ENCODE measurements around the gene KANK2. TPM values are rescaled to one million over a fixed set of nuclear protein-coding genes. Genes with fewer than 3 reads are reported as not detected.
"Not testable (repeated sequence)": the region's sequence is repeated elsewhere in the genome, so short reads cannot be mapped to it uniquely, and the experiment has no call there.

The KANK2 gene
- total RNA-seq, 4 donors from 2014 or later, result 326 to 762 (median 535) TPM

- TF ChIP-seq CTCF (IDR thresholded peaks at IDR 0.05) (no peak), POLR2A (IDR thresholded peaks at IDR 0.05) (peak in 1 of 2 donors; percentile 54)
- Histone ChIP-seq H3K4me1 (peaks cover 18 to 20% of the 10 kb centered on the region in 2 donors), H3K27me3 (no peaks in the 10 kb centered on the region), H3K9me3 (no peaks in the 10 kb centered on the region), H3K36me3 (no peaks in the 10 kb centered on the region), H3K4me3 (peak overlapping the region; percentile 1 to 4), H3K27ac (peak overlapping the region; percentile 98 to 99)
- peak; percentile 68 to 78 for DNase-seq
- intact Hi-C loops (cut with DNase I; ENCODE audit: low total_unique reads), result no loop called here
Observed at GRCh38 chr19:11191273-11191755, 6.0 kb downstream of the KANK2 start.

DNA sequence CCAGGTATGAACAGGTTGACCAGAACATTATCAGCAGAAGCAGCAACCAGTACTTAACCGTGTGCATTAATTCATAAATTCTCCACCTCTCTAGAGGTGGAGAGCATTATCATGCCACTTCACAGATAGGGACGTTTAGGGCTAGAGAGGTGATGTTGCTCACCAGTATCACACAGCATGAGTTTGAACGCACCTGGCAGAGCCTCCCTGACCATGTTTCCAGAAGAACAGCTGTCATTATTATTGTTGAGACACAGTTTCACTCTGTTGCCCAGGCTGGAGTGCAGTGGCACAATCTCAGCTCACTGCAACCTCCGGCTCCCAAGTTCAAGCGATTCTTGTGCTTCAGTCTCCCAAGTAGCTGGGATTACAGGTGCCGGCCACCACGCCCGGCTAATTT, 6.8 kb downstream of the KANK2 start:
- no peaks in the 10 kb centered on the region for H3K36me3 ChIP-seq
- peak overlapping the region; percentile 1 to 4 for H3K4me3 ChIP-seq
- no peaks in the 10 kb centered on the region for H3K27me3 ChIP-seq
- TF ChIP-seq POLR2A (IDR thresholded peaks at IDR 0.05) (no peak), CTCF (IDR thresholded peaks at IDR 0.05) (no peak)
- intact Hi-C loops (cut with DNase I; ENCODE audit: low total_unique reads), result no loop called here
- H3K27ac ChIP-seq, result peak overlapping the region; percentile 98 to 99
- no peak for DNase-seq
- H3K9me3 ChIP-seq, result no peaks in the 10 kb centered on the region
- peaks cover 19 to 22% of the 10 kb centered on the region in 2 donors for H3K4me1 ChIP-seq

DNA sequence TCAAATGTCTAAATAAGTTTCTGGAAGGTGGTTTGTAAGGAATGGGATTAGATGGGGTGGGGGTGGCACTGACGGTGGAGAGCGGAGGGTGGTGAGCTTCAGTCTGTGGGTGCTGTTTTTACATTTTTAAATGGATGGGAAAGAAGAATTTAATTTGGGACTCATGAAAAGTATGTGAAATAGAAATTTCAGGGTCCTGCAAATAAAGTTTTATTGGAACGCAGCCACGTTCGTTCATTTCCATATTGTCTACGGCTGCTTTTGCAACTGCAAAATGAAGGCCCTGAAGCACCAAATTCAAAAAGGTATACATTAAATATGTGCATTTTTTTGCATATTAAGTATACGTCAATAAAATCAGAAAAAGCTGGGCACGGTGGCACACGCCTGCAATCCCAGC, 9.9 kb downstream of the KANK2 start:
- H3K9me3 ChIP-seq, result no peaks in the 10 kb centered on the region
- no peak for DNase-seq
- no peak overlapping the region for H3K4me3 ChIP-seq
- H3K4me1 ChIP-seq, result peaks cover 12 to 23% of the 10 kb centered on the region in 2 donors
- no peaks in the 10 kb centered on the region for H3K27me3 ChIP-seq
- TF ChIP-seq CTCF (IDR thresholded peaks at IDR 0.05) (no peak), POLR2A (IDR thresholded peaks at IDR 0.05) (no peak)
- peak overlapping the region; percentile 98 to 99 for H3K27ac ChIP-seq
- intact Hi-C loops (cut with DNase I; ENCODE audit: low total_unique reads), result no loop called here
- no peaks in the 10 kb centered on the region for H3K36me3 ChIP-seq

DNA sequence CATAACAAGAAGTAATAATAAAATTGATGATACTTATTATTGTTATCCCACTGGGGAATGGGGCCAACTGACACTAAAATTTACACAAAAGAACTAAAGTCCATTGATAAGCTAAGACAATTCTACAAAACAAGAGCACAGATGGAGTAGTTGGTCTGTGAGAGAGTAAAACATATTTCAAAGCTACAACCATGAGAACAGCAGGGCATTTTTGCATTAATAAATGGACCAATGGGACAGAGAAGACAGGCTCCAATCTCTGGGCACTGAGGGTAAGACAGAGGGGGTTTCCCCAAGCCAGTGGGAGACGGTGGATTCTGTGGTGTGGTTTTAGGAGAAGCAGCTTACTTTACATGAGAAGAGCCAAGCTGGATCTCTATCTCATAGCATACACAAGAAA, 14.4 kb downstream of the KANK2 start:
- DNase-seq, result no peak
- Histone ChIP-seq H3K9me3 (no peaks in the 10 kb centered on the region), H3K27ac (peak overlapping the region; percentile 98 to 99), H3K4me1 (peaks cover 11 to 31% of the 10 kb centered on the region in 2 donors), H3K4me3 (no peak overlapping the region), H3K27me3 (no peaks in the 10 kb centered on the region), H3K36me3 (no peaks in the 10 kb centered on the region)
- TF ChIP-seq POLR2A (IDR thresholded peaks at IDR 0.05) (no peak), CTCF (IDR thresholded peaks at IDR 0.05) (no peak)
- intact Hi-C loops (cut with DNase I; ENCODE audit: low total_unique reads), result no loop called here

DNA sequence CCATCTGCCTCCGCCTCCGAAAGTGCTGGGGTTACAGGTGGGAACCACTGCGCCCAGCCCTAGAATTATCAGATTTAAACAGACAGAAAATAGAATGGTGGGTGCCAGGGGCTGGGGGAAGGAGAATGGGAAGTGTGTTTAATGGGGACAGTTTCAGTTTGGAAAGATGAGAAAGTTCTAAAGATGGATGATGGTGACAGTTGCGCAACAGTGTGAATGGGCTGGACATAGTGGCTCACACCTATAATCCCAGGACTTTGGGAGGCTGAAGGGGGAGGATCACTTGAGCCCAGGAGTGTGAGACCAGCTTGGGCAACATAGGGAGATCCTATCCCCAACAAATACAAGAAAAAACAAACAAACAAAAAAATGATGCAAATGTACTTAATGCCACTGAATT, 15.9 kb downstream of the KANK2 start:
- intact Hi-C loops (cut with DNase I; ENCODE audit: low total_unique reads), result no loop called here
- H3K36me3 ChIP-seq, result no peaks in the 10 kb centered on the region
- H3K4me1 ChIP-seq, result peaks cover 8 to 31% of the 10 kb centered on the region in 2 donors
- no peak for DNase-seq
- H3K27me3 ChIP-seq, result no peaks in the 10 kb centered on the region
- H3K9me3 ChIP-seq, result no peaks in the 10 kb centered on the region
- TF ChIP-seq POLR2A (IDR thresholded peaks at IDR 0.05) (no peak), CTCF (IDR thresholded peaks at IDR 0.05) (no peak)
- H3K27ac ChIP-seq, result peak overlapping the region; percentile 98 to 99
- no peak overlapping the region for H3K4me3 ChIP-seq

DNA sequence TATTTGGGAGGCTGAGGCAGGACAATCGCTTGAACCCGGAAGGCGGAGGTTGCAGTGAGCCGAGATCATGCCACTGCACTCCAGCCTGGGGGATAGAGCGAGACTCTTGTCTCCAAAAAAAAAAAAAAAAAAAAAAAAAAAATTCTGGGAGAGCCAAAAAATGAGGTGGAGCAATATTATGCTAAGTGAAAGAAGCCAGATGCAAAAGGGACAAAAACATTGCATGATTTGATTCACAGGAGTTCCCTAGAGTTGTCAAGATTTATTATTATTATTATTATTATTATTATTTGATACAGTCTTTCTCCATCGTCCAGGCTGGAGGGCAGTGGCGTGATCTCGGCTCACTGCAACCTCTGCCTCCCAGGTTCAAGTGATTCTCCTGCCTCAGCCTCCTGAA, 16.4 kb downstream of the KANK2 start:
- H3K4me3 ChIP-seq; H3K27me3 ChIP-seq; intact Hi-C loops (cut with DNase I; ENCODE audit: low total_unique reads); H3K9me3 ChIP-seq; DNase-seq; H3K36me3 ChIP-seq: not testable (repeated sequence)
- Histone ChIP-seq H3K4me1 (peaks cover 8 to 31% of the 10 kb centered on the region in 2 donors), H3K27ac (peak overlapping the region; percentile 98 to 99)

Data from uterus (tissue), 4 donors.